ENCODE results near the gene C2orf72.

Gene C2orf72

DNA sequence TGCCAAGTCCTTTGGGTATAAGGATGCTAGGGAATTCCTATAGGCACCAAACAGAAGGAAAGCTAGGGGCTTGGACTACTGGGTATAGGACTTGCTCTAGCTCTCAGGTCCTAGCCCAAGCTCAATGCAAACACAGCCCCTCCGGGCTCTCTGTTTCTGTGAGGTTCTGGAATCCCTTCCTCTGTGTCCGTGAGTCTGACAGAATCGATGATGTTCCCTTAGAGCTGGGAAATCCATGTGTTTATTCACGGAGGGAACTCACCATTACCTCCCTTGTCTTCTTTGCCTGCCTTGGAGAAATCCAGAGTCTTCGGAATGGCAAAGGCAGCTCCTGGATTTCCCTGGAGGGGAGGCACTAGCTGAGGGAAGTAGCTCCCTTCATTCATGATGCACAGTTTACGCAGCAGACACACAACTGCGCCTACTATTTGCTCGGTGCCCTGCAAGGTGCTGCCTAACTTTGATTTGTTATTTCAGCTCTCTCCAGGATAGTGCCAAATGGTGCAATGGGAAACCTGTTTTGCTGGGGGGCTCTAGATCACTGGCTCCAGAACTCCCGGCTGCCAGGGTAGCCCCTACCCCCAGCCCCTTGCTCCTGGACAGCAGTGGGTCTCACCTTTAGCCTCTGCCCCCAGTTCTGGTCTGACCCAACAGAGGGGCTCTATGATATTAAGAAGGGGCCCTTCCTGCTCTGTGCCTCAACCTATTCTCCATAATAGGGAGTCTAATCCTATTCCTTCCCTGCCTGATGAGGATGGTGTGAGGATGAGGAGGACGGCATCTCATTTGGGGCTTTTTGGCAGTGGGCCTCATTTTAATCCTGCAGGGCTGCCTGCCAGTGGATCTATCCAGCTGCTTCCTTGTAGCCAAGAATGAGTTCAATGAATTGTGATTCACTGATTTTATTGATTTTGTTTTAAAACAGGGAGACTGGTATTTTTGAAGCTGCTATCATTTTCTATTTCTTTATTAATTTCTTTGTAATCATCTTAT is 10.9 kb downstream of the C2orf72 start:
- DNase-seq (no peak), ATAC-seq (no peak)
- H3K27ac Mint-ChIP-seq = no peak overlapping the region
- peaks cover 13% of the 10 kb centered on the region for H3K4me1 Mint-ChIP-seq
- H3K27me3 Mint-ChIP-seq = peaks cover 18% of the 10 kb centered on the region
- no peak overlapping the region for H3K4me3 Mint-ChIP-seq
- no peaks in the 10 kb centered on the region for H3K9me3 Mint-ChIP-seq

- H3K27me3 Mint-ChIP-seq = peaks cover 30% of the 10 kb centered on the region
- DNase-seq = no peak
- H3K4me3 Mint-ChIP-seq = no peak overlapping the region
- ATAC-seq = no peak
- peaks cover 24% of the 10 kb centered on the region for H3K4me1 Mint-ChIP-seq
- H3K9me3 Mint-ChIP-seq = no peaks in the 10 kb centered on the region
- no peak overlapping the region for H3K27ac Mint-ChIP-seq
These were observed 12.1 kb downstream of the C2orf72 start for GRCh38 chr2:231049286-231050017.

DNA sequence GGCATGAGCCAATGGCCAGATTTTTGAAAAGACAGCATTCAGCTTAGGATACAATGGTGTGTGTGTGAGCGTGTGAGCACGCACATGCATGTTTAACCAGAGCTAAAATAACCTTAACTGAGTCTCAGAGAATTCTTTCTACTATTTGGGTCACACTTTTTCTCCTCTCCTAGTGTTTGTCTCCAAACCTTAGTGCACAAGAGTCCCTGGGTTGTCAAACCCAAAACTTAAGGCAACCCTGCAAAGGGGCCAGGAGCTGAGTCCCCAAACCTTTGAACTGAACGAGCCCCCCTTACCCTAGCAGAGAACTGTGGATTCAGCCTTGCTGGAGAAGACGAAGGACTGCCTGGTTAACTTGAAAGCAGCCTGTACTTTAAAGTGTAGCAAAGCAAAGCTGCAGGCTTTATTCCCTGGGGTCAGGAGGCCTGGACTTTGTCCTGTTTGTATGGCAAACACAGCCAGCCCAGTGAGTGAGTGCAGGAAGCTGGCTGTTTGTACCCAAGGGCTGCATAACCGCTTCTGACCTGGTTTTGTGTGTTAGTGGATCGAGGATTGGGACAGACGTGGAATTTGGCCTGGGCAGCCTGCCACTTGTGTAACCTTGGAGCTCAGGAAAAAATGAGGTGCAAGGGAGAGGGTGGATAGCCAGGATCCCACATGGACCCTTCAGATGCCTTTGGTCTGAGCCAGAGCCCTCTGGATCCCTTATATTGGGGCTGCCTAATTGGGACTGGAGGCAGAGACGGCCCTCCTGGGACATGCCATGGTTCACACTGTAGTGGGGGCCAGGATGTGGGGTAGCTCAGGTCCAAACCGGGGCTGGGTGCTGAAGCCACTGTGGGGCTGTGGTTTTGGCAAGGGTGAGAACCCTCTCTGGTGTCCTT is 12.9 kb downstream of the C2orf72 start:
- H3K9me3 Mint-ChIP-seq = no peaks in the 10 kb centered on the region
- ATAC-seq = no peak
- DNase-seq = no peak
- peaks cover 24% of the 10 kb centered on the region for H3K4me1 Mint-ChIP-seq
- no peak overlapping the region for H3K4me3 Mint-ChIP-seq
- no peak overlapping the region for H3K27ac Mint-ChIP-seq
- peaks cover 30% of the 10 kb centered on the region for H3K27me3 Mint-ChIP-seq

GRCh38 chr2:231051116-231051515 is 13.8 kb downstream of the C2orf72 start:
- H3K4me1 Mint-ChIP-seq = peaks cover 24% of the 10 kb centered on the region
- no peak overlapping the region for H3K27ac Mint-ChIP-seq
- H3K9me3 Mint-ChIP-seq = no peaks in the 10 kb centered on the region
- H3K4me3 Mint-ChIP-seq = no peak overlapping the region
- H3K27me3 Mint-ChIP-seq = peaks cover 30% of the 10 kb centered on the region
- DNase-seq (no peak), ATAC-seq (no peak)

DNA sequence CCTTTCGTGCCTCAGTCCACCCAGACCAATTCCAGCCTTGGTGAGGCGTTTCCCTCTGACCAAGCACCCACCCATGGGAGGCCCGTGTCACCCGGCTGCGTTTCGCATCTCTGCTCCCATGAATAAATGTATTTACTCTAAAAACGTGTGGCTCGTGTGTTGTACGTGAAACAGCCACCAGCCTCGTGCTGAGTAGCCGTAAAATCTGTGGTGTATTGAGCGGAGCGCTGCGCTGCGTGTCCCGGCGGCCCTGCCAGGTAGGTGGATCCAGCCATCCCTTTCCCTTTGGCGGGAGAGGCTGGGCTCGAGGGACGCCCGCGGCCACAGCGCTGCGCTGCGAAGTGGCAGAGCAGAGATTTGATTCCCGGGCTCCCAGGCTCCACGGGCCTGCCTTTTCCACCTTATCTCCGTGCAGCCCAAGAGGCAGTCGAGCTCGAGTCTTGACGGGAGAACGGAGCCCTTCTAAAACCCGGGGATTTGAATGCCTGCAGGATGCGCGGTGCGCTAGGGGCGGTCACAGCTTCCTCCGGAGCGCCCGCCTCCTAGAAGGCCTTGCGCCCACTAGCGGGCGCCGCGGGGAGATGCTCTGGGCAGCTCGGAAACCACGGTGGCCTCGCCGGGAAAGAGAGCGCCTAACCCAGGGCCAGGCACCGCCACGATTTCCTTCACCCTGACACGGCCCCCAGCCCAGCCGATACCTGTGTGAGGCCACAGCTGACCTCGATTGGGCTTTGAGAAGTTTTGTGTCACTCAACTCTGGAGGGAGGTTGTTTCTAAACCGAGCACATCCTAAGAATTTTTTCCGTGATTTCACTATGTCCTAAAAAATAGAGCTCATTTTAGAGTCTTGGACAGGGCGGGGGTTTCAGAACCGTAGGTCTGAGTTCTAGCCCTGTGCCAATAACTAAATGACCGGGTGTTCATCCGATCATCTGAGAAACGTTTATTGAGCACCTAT is 15.4 kb downstream of the C2orf72 start:
- Mint-ChIP-seq H3K4me1 (peaks cover 27% of the 10 kb centered on the region), H3K4me3 (peak overlapping the region; percentile 87 to 93), H3K27ac (peak overlapping the region; percentile 55 to 89), H3K27me3 (peaks cover 22% of the 10 kb centered on the region), H3K9me3 (no peaks in the 10 kb centered on the region)
- DNase-seq (peak; percentile 83 to 88), ATAC-seq (peak; percentile 86)

DNA sequence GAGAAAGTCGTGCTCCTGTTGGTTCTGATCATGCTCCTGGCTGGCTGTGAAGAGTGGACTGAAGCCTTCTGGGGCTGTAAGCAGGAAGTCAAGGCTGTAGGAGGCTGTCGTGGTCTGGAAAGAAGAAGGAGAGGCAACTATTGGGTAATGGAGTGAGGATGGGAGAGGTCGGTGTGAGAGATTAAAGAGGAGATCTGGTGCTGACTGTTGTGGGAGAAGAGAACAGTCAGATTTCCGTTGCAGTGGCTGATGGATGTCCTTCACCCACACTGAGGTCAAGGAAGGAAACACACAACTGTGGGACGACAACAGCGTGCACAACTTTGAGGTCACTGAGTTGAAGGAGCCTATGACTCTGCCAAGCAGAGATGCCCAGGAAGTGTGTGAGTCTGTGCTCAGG is 16.5 kb downstream of the C2orf72 start:
- peaks cover 38% of the 10 kb centered on the region for H3K4me1 Mint-ChIP-seq

DNA sequence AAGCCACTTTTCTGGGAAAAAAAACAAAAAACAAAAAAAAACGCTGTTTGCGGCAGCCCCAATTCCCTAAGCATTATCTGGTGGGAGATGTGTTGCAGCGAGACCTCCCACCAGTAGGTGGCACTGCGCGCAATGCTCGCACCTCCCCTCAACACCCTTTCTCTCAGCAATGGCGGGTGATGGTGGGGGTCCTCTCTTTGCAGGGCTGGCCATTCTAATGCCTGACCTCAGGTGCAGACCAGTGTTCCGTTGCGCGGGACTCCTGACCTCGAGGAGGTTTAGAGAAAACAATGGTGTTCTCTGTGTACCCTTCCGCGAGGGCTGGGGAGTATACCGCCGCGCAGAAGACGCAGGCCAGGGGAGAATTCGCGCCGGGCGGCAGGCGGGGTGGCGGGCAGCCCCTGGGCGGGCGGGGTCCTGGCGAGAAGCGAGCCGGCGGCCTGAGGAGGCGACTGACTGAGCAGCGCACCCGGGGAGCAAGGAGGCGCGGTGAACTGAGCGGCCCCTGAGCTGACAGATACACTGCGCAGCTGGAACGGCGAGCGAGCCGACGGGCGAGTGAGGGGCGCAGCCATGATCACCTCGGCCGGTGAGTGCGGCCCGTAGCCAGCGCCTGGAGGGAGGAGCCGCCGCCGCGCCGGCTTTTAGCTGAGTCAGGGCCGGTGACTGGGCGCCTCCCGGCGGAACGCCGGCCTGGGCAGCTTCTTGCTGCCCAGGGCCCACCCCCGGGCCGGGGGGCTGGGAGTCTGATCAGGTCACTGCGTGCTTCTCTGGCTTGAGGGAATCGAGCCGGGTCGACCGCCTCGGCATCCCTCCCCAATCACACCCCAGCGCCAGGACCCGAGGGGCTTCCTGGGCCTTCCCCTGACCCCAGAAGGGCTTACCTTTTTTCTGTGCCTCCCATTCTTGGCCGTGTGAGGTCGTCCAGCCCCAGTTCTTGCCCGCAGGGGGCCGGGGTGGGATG is 19.4 kb downstream of the C2orf72 start, which contains the start of gene PSMD1:
TSS of gene PSMD1 (plus strand) at position 415 of the 964 bp plus-strand sequence. CDS start at position 574, 159 bp downstream.
- H3K9me3 Mint-ChIP-seq = no peaks in the 10 kb centered on the region
- H3K4me3 Mint-ChIP-seq = peak within 1 kb of the TSS; percentile 89 to 96
- H3K27ac Mint-ChIP-seq = peak within 1 kb of the TSS; percentile 100
- DNase-seq = peak; percentile 94 to 95
- peak; percentile 88 for ATAC-seq
- H3K27me3 Mint-ChIP-seq = peaks cover 22% of the 10 kb centered on the region
- peaks cover 53% of the 10 kb centered on the region for H3K4me1 Mint-ChIP-seq

More for the DNA sequence above, 16.5 kb downstream of the C2orf72 start:
- H3K9me3 Mint-ChIP-seq = no peaks in the 10 kb centered on the region
- H3K27ac Mint-ChIP-seq = no peak overlapping the region
- H3K27me3 Mint-ChIP-seq = peaks cover 22% of the 10 kb centered on the region
- no peak overlapping the region for H3K4me3 Mint-ChIP-seq
- no peak for ATAC-seq
- no peak for DNase-seq

DNA sequence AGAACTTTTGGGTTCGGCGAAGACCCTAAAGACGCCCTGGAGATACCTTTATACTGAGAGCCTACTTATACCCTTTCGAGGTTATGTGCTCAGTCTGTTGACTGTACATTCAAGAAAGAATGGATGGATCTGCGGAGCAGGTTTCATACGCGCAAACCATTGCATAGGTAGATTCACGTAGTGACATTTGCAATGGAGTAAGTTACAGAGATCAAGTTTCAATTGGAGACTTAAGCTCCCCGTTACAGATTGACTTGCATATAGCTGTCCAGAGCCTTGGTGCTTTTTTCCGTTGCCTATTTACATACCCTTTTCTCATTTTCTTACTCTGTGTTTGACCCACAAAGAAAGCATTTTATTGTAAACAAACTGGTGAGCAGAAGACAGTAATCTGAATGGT is 20.3 kb downstream of the C2orf72 start:
- Mint-ChIP-seq H3K27me3 (peaks cover 16% of the 10 kb centered on the region), H3K4me3 (peak overlapping the region; percentile 89 to 96), H3K4me1 (peaks cover 46% of the 10 kb centered on the region), H3K27ac (peak overlapping the region; percentile 88 to 100), H3K9me3 (no peaks in the 10 kb centered on the region)
- DNase-seq = no peak
- no peak for ATAC-seq

- peak overlapping the region; percentile 89 to 96 for H3K4me3 Mint-ChIP-seq
- peaks cover 5% of the 10 kb centered on the region for H3K27me3 Mint-ChIP-seq
- DNase-seq (no peak), ATAC-seq (no peak)
- peaks cover 32% of the 10 kb centered on the region for H3K4me1 Mint-ChIP-seq
- peak overlapping the region in 1 of 2 donors; percentile 2 for H3K27ac Mint-ChIP-seq
- no peaks in the 10 kb centered on the region for H3K9me3 Mint-ChIP-seq
These were observed 21.6 kb downstream of the C2orf72 start for GRCh38 chr2:231058761-231059550.

GRCh38 chr2:231059756-231060155 is 22.4 kb downstream of the C2orf72 start:
- Mint-ChIP-seq H3K9me3 (no peaks in the 10 kb centered on the region), H3K27ac (no peak overlapping the region), H3K4me1 (peaks cover 29% of the 10 kb centered on the region), H3K27me3 (no peaks in the 10 kb centered on the region), H3K4me3 (no peak overlapping the region)
- ATAC-seq (no peak), DNase-seq (no peak)

- DNase-seq = no peak
- H3K9me3 Mint-ChIP-seq = no peaks in the 10 kb centered on the region
- H3K27me3 Mint-ChIP-seq = no peaks in the 10 kb centered on the region
- no peak for ATAC-seq
- H3K4me3 Mint-ChIP-seq = no peak overlapping the region
- peaks cover 26% of the 10 kb centered on the region for H3K4me1 Mint-ChIP-seq
- H3K27ac Mint-ChIP-seq = no peak overlapping the region
These were observed 25.5 kb downstream of the C2orf72 start for GRCh38 chr2:231062776-231063175.

DNA sequence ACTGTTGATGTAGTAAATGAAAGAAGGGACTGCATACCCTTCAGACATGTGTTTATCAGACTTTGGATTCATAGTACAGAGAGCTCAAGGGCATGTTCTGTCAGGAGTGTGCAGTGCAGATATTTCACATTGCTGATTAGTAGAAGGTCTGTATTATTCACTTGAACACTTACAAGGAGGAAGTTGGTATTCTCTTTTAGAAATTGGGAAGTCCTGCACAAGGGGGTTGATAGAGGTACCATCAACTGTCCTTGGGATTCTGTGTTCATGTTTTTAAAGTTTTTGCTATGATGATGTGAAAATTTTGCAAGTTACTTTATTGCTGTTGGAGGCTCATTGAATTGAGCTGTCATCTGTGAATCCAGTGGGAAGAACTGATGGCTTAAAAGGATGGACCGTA is 26.0 kb downstream of the C2orf72 start:
- ATAC-seq (no peak), DNase-seq (no peak)
- Mint-ChIP-seq H3K27ac (peak overlapping the region in 1 of 2 donors; percentile 22), H3K9me3 (no peaks in the 10 kb centered on the region), H3K4me3 (no peak overlapping the region), H3K4me1 (peaks cover 20% of the 10 kb centered on the region), H3K27me3 (no peaks in the 10 kb centered on the region)

DNA sequence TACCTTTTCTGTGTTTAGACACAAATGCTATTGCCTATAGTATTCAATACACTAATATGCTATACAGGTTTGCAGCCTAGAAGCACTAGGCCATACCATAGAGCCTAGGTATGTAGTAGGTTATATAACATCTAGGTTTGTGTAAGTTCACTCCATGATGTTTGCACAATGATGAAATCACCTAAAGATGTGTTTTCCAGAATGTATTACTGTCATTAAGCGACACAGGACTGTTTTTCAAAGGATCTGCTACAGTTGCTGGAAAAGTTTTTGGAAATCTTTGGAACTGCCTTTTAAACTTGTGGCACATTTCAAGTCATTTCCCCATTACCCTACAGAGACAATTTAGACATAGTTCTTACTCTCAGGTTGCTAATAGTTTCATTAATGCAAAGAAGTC is 28.6 kb downstream of the C2orf72 start:
- no peak overlapping the region for H3K27ac Mint-ChIP-seq
- no peaks in the 10 kb centered on the region for H3K4me1 Mint-ChIP-seq
- no peak for ATAC-seq
- no peaks in the 10 kb centered on the region for H3K9me3 Mint-ChIP-seq
- H3K27me3 Mint-ChIP-seq = no peaks in the 10 kb centered on the region
- no peak for DNase-seq
- no peak overlapping the region for H3K4me3 Mint-ChIP-seq

All from stimulated activated naive CD8-positive, alpha-beta T cell treated with anti-CD3 and anti-CD28 coated beads, Interleukin-15, amount 100 ng/mL, for 72 hours (primary cell).